ENCODE measurements around the gene TXNRD1.
"Not testable (repeated sequence)": the region's sequence is repeated elsewhere in the genome, so short reads cannot be mapped to it uniquely, and the experiment has no call there.

The TXNRD1 gene

GRCh38 chr12:104215638-104216297, at the start of gene TXNRD1:
TXNRD1 (plus strand) TSS chr12:104215779; CDS start chr12:104215803, 24 bp downstream.
- no peak for FAIRE-seq
- no peak for TF ChIP-seq POLR2A (IDR thresholded peaks at IDR 0.05; ENCODE audit: low read depth, low read length)
- no peak for DNase-seq (ENCODE audit: insufficient read length, low spot score)

- no peak for FAIRE-seq
- no peak for DNase-seq (ENCODE audit: insufficient read length, low spot score)
- TF ChIP-seq POLR2A (IDR thresholded peaks at IDR 0.05; ENCODE audit: low read depth, low read length), result no peak
Measured at GRCh38 chr12:104165801-104166200, 49.8 kb upstream of the TXNRD1 start.

- no peak for FAIRE-seq
- DNase-seq (ENCODE audit: insufficient read length, low spot score), result no peak
- no peak for TF ChIP-seq POLR2A (IDR thresholded peaks at IDR 0.05; ENCODE audit: low read depth, low read length)
Measured at GRCh38 chr12:104166465-104166864, 49.1 kb upstream of the TXNRD1 start.

DNA sequence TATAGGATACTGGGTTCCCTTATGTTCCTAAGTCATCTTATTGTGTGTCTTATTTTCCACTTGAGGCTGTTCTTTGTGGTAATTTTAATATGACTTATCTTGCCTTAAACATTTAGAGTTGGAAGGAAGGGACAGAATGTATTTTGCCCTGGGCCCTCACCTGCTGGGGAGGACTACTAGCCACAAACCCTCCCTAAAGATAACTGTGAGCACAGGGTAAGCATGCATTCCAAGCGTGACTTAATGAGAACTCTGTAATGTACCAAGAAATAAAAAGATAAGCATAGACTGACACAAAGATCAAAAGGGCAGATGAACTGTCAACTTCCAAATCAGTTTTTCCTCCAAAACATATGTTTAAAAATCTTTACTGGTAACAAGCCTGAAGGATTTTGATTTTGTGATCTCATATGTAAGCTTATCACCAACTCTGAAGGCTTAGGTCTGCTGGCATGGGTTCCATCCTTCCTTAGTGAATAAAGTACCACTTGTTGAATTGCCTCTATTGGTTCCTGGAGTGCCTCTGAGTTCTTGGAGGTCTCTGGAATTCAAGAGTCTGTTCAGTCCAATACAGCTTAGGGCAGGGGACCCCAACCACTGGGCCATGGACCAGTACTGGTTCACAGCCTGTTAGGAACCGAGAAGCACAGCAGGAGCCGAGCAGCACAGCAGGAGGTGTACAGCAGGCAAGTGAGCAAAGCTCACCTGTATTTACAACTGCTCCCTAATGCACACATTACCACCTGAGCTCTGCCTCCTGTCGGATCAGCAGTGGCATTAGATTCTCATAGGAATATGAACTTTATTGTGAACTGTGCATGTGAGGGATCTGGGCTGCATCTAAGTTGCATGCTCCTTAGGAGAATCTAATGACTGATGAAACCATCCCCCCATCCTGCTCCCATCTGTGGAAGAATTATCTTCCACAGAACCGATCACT, 47.8 kb upstream of the TXNRD1 start:
- TF ChIP-seq POLR2A (IDR thresholded peaks at IDR 0.05; ENCODE audit: low read depth, low read length), result no peak
- FAIRE-seq (no peak), DNase-seq (ENCODE audit: insufficient read length, low spot score) (no peak)

DNA sequence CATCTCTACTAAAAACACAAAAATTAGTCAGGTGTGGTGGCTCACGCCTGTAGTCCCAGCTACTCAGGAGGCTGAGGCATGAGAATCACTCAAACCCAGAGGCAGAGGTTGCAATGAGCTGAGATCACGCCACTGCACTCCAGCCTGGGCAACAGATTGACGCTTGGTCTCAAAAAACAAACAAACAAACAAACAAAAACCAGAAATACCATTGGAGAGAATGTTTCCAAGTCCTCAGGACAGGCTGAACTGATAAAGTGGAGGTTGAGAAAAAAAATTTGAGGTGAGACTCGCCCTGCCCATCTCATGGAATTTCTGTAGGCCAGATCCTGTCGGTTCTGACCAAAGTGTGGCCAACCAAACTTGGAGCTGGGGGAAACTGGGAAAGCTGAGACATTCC, 47.0 kb upstream of the TXNRD1 start:
- DNase-seq (ENCODE audit: insufficient read length, low spot score) (no peak), FAIRE-seq (no peak)
- no peak for TF ChIP-seq POLR2A (IDR thresholded peaks at IDR 0.05; ENCODE audit: low read depth, low read length)

- TF ChIP-seq POLR2A (IDR thresholded peaks at IDR 0.05; ENCODE audit: low read depth, low read length), result no peak
- FAIRE-seq (no peak), DNase-seq (ENCODE audit: insufficient read length, low spot score) (no peak)
Measured at GRCh38 chr12:104171785-104172569, 43.6 kb upstream of the TXNRD1 start.

DNA sequence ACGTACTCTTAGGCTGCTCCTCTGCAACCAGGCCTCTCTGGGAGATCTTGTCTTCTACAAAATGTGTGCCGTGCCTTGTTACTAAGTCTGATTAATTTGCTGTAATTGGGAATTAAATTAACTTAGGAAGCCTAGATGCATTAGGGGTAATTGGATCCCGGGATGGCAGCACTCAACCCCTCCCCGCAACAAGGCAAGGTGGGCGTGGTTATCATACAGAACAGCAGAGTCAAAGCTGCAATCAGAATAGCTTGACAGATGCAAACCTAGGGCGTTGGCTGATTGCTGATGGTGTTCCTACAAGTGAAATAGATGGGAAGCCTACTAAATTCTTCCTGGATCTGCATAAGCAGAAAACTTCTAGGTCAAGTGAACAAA, 43.0 kb upstream of the TXNRD1 start:
- no peak for DNase-seq (ENCODE audit: insufficient read length, low spot score)
- FAIRE-seq, result no peak
- no peak for TF ChIP-seq POLR2A (IDR thresholded peaks at IDR 0.05; ENCODE audit: low read depth, low read length)

- DNase-seq (ENCODE audit: insufficient read length, low spot score); FAIRE-seq: not testable (repeated sequence)
Measured at GRCh38 chr12:104173804-104174203, 41.8 kb upstream of the TXNRD1 start.

DNA sequence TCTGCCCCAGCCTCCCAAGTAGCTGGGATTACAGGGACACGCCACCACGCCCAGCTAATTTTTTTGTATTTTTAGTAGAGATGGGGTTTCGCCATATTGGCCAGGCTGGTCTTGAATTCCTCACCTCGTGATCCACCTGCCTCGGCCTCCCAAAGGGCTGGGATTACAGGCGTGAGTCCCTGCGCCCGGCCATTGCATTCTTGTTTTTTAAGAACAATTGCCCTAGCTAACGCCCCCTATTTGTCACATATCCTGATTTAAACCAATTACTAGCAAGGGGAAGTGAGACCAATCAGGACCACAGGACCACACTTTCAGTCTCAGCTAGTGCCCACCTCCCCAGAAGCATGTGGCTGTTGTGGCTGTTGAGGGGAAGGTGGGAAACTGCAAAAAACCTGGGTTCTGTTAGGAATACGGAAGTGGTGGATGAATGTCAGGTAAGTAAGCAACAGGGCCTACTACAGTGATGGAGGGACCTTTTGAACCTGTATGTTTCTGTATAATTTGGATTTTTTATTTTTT, 39.8 kb upstream of the TXNRD1 start:
- DNase-seq (ENCODE audit: insufficient read length, low spot score) (no peak), FAIRE-seq (no peak)
- TF ChIP-seq POLR2A (IDR thresholded peaks at IDR 0.05; ENCODE audit: low read depth, low read length), result no peak

DNA sequence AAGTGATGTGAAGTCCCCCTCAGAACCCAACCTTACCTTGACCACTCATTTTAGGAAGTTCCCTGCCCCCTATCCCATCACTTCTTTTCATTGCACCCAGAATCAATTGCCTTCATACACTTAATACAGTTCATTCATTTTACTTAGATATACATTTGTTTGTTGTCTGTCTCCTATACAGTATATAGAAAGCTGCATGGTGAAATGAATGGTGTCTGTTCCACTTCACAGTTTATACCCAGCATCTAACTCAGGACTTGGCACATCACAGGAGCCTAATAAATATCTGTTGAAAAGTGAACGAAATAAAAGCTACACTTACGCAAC, 38.3 kb upstream of the TXNRD1 start:
- DNase-seq (ENCODE audit: insufficient read length, low spot score), result no peak
- FAIRE-seq, result no peak
- TF ChIP-seq POLR2A (IDR thresholded peaks at IDR 0.05; ENCODE audit: low read depth, low read length), result no peak

DNA sequence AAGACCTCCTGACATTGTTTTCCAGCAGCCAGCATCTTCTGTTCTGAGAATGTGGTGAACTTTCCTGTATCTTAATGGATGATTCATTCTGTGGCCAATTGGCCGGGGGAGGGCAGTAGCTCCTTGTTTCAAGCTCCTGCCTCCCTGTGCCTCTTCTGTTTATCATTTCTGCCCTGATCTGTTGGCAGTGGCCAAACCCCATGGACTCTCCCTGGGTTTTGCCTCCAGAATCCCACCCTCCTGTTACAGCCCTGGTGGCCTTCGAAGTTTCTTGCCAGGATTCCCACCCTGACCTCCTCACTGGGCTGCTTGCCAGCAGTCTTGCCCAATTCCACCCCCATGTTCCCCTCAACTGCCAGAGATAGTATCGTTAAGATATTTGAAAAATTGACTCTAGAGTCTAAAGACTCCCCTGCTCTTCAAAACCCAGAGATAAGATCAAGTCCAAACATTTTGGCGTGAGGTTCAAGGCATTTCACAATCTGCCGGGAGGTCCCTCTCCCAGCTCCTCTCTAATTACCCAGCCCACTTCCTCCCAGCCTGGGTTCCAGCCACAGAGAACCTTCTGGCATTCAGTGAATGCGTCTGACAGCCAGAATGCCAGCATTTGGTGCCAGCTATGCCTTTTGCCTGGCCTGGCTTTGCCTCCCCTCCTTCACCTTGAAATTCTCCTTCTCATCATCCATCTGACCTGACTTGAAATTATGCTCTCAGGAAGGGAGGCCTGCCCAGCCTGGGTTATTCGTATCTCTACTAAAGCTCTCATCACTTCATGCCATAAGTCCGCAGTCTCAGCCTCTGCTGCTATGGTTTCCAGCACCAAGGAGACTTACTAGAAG, 37.7 kb upstream of the TXNRD1 start:
- DNase-seq (ENCODE audit: insufficient read length, low spot score) (peak; percentile 76), FAIRE-seq (peak; percentile 89)
- TF ChIP-seq POLR2A (IDR thresholded peaks at IDR 0.05; ENCODE audit: low read depth, low read length), result no peak

- FAIRE-seq, result no peak
- TF ChIP-seq POLR2A (IDR thresholded peaks at IDR 0.05; ENCODE audit: low read depth, low read length), result no peak
- no peak for DNase-seq (ENCODE audit: insufficient read length, low spot score)
Measured at GRCh38 chr12:104180374-104180773, 35.2 kb upstream of the TXNRD1 start.

DNA sequence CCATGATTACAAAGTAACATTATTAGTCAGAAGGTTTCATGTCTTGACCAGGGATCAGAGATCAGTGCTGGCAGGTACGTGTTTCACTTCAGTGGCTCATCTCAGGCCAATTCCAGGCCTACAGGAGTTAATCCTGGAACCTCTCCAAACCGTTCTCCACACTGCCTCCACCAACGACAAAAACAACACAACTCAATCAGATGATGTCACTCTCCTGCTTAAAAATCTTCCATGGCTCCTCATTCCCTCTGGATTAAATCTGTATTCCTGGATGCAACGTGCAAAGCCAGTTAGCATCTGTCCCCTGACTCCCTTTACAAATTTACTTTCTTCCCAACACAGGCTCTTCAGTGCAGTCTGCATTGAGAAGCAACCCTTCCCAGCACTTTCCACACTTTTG, 34.3 kb upstream of the TXNRD1 start:
- DNase-seq (ENCODE audit: insufficient read length, low spot score) (no peak), FAIRE-seq (no peak)
- TF ChIP-seq POLR2A (IDR thresholded peaks at IDR 0.05; ENCODE audit: low read depth, low read length), result no peak
